IPS-20b (cell line): Measurements from ENCODE around the gene IRF5.

Experiments
- H3K27ac ChIP-seq: one replicate; pipeline ENCODE4 v1.5.1; 2013; ENCODE audit warnings: low read length
- H3K27me3 ChIP-seq: 2 replicates; pipeline ENCODE4 v1.6.1; 2013; ENCODE audit warnings: mild to moderate bottlenecking, low read length, inconsistent platforms; ENCODE audit not compliant: insufficient read depth
- H3K36me3 ChIP-seq: 2 replicates; pipeline ENCODE4 v1.6.1; 2013; ENCODE audit warnings: low read depth, mild to moderate bottlenecking, inconsistent platforms, low read length, moderate library complexity; ENCODE audit not compliant: insufficient read depth
- H3K4me1 ChIP-seq: 2 replicates; pipeline ENCODE4 v1.6.1; 2013; ENCODE audit warnings: mild to moderate bottlenecking, control low read depth, inconsistent platforms, low read length, moderate library complexity; ENCODE audit not compliant: insufficient read depth
- H3K4me3 ChIP-seq: 2 replicates; pipeline ENCODE4 v1.5.1; 2013; ENCODE audit warnings: mild to moderate bottlenecking, low read length, inconsistent platforms
- H3K9ac ChIP-seq: 2 replicates; pipeline ENCODE4 v1.6.1; 2013; ENCODE audit warnings: low read depth, mild to moderate bottlenecking, inconsistent platforms, low read length, moderate library complexity
- H3K9me3 ChIP-seq: 2 replicates; pipeline ENCODE4 v1.6.1; 2013; ENCODE audit warnings: mild to moderate bottlenecking, low read depth, low read length, inconsistent platforms; ENCODE audit not compliant: insufficient read depth

IRF5 gene

DNA sequence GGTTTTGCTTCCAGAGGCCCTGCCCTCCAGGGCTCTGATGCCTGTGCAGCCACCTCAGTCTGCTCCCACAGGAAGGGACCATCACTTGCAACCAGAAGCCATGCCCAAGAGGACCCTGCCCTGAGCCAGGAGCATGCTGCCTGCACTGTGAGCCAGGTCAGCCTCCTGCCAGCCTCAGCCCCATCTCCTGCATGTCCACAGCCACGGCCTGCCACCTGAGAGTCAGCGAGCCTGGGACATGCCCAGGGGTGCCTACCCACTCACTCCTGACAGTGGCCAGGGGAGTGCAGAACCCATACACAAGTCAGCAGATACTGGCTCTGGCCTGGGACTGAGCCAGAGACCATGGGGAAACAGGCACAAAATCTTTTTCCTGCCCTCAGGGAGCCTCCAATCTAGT, 20.6 kb upstream of the IRF5 start:
- Histone ChIP-seq H3K9ac (no peak overlapping the region), H3K9me3 (no peaks in the 10 kb centered on the region), H3K36me3 (no peaks in the 10 kb centered on the region), H3K27ac (no peak overlapping the region), H3K4me3 (no peak overlapping the region), H3K27me3 (peaks cover 4% of the 10 kb centered on the region), H3K4me1 (no peaks in the 10 kb centered on the region)

- Histone ChIP-seq H3K27me3 (peaks cover 4% of the 10 kb centered on the region), H3K36me3 (no peaks in the 10 kb centered on the region), H3K9me3 (no peaks in the 10 kb centered on the region), H3K27ac (no peak overlapping the region), H3K9ac (no peak overlapping the region), H3K4me3 (no peak overlapping the region), H3K4me1 (no peaks in the 10 kb centered on the region)
These were observed 19.6 kb upstream of the IRF5 start for GRCh38 chr7:128918016-128918665.

DNA sequence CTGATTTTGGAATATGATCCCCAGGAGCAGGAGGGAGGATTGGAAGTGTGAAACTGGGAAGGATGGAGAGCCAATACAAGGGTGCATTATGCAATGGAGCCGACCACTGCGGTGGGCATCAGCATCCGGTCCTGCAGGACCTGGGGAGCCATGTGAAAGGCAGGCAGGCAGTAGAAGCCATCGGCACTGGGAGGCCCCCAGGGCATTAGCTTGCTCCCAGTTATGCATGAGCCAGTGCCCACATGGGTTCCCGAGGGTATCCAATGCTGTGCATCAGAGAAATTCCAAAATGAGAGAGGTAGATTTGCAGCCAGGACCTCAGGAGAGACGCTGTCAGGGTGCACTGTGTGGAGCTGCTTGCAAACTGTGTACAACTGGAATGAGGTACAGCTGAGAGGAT, 18.5 kb upstream of the IRF5 start:
- Histone ChIP-seq H3K9ac (no peak overlapping the region), H3K4me1 (no peaks in the 10 kb centered on the region), H3K9me3 (no peaks in the 10 kb centered on the region), H3K4me3 (no peak overlapping the region), H3K27me3 (peaks cover 4% of the 10 kb centered on the region), H3K27ac (no peak overlapping the region), H3K36me3 (no peaks in the 10 kb centered on the region)

GRCh38 chr7:128919881-128920799, 17.6 kb upstream of the IRF5 start:
- Histone ChIP-seq H3K36me3 (no peaks in the 10 kb centered on the region), H3K27ac (no peak overlapping the region), H3K9ac (no peak overlapping the region), H3K9me3 (no peaks in the 10 kb centered on the region), H3K4me1 (no peaks in the 10 kb centered on the region), H3K27me3 (no peaks in the 10 kb centered on the region; the same call in none of the 2 replicates), H3K4me3 (no peak overlapping the region)

DNA sequence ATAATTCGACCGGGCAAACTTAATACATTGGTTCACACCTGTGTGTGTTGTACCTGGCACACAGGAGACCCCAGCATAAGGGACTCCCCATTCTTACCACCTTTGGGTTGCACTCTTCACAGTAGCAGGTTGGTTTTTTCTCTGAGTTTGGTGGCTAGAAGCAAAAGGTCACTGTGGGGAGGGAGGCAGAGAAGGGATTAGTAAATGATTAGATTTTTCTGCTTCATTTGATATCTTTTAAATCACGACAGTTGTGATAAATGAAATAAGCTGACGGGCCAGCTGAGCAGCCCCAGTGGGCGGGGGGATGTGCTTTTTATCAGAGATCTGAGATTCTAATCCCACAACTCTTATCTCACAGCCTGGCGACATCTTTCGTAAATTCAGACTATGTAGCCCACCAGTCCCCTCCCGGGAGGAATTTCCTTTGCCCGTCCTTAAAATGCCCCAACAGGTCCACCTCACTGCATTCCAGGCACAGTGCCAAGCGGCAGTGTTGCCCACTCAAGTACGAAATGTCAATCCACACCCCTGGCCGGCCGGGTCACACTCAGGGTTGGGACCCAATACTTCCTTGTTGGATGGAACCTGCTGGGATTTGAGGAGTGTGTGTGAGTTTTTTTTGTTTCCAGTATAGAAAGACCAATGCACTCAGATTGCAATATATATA, 16.7 kb upstream of the IRF5 start:
- H3K9ac ChIP-seq, result no peak overlapping the region
- H3K27ac ChIP-seq, result no peak overlapping the region
- no peaks in the 10 kb centered on the region for H3K36me3 ChIP-seq
- H3K9me3 ChIP-seq, result no peaks in the 10 kb centered on the region
- no peaks in the 10 kb centered on the region; the same call in none of the 2 replicates for H3K27me3 ChIP-seq
- H3K4me3 ChIP-seq, result no peak overlapping the region
- no peaks in the 10 kb centered on the region for H3K4me1 ChIP-seq

DNA sequence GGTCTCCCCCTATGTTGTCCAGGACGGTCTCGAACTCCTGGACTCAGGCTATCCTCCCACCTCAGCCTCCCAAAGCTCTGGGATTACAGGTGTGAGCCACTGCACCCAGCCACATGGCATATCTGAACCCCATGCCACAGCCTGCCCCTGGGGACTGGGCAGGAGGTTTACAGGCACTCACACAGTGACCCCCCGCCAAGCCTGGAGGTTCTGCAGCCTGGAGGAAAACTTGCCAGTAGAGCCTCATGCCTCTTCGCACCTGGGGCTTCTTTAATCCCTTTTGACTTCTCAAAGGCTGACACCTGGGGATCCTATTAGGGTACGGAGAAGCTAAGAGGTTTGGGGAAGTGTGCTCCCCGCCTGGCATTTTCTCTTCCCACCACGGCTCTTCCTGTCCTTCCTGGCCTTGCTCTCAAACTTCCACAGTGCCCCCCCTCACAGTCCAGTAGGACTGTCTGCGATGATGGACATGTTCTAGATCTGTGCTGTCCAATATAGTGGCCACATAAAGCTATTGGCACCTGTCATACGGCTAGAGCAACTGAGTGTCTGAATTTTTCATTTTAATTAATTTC, 15.8 kb upstream of the IRF5 start:
- no peak overlapping the region for H3K4me3 ChIP-seq
- no peaks in the 10 kb centered on the region for H3K27me3 ChIP-seq
- no peaks in the 10 kb centered on the region for H3K4me1 ChIP-seq
- H3K9me3 ChIP-seq, result no peaks in the 10 kb centered on the region
- H3K36me3 ChIP-seq, result no peaks in the 10 kb centered on the region
- H3K27ac ChIP-seq, result no peak overlapping the region
- no peak overlapping the region for H3K9ac ChIP-seq

DNA sequence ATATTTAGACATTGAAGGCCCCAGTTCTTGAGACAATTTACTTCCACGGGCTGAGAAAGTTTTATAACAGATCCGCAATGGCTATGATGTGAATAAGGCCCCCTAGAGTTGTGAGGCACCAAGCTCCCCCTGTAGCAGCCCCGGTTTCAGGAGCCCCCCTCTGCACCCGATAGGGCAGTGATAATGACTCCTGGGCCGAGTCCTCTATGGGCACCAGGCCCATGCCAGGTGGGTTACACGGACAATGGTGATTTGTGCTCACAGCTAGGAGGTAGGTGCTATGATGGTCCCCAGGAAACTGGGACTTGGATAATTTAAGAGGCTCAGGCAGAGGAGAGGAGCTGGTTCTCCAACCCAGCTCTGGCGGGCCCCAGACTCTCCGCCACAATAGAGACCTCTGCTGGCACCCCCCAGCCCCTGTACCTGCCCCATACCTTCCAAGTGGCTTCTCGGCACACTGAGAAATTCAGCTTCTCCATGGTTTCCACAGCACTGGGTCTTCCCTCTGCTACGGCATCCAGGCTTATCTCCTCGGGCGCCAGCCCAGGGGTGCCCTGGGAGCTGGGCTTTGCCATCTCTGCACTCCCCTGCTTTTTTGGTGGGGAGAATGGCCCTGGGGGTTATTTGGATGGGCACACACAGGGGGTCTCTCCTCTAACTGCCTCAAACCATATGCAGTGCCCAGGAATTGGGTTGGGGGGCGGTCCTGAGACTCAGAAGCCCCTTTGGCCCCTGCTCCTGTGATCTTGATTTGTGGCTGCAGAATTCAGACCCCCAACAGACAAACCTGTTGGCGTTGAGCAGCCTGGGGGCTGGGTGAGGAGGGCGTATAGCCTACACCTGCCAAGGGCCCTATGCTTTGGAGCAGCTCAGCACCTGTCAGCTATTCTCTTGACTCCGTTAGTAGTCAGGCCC, 15.0 kb upstream of the IRF5 start:
- Histone ChIP-seq H3K27ac (no peak overlapping the region), H3K36me3 (no peaks in the 10 kb centered on the region), H3K4me1 (no peaks in the 10 kb centered on the region), H3K27me3 (no peaks in the 10 kb centered on the region), H3K9me3 (no peaks in the 10 kb centered on the region), H3K9ac (no peak overlapping the region), H3K4me3 (no peak overlapping the region)

DNA sequence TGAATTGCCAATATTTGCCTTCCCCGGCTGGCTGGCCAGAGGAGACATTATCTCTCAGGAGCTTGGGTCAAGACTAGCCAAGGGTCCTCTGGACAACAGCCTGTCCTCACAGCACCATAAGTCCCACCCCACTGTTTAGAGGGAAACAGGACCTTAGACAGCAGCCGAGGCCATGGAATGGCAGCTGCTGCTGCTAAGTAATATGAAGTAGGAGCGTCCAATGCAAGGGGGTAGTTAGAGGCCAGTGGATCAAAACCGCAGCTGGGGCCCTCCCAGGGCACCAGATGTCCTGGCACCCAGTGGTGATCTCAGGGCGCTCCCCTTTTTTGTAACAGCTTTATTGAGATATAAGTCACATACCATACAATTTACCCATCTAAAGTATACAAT, 14.3 kb upstream of the IRF5 start:
- no peaks in the 10 kb centered on the region for H3K4me1 ChIP-seq
- no peaks in the 10 kb centered on the region for H3K27me3 ChIP-seq
- H3K9ac ChIP-seq, result no peak overlapping the region
- no peaks in the 10 kb centered on the region for H3K9me3 ChIP-seq
- H3K4me3 ChIP-seq, result no peak overlapping the region
- H3K36me3 ChIP-seq, result no peaks in the 10 kb centered on the region
- no peak overlapping the region for H3K27ac ChIP-seq

- H3K9me3 ChIP-seq, result no peaks in the 10 kb centered on the region
- no peak overlapping the region for H3K27ac ChIP-seq
- no peaks in the 10 kb centered on the region for H3K4me1 ChIP-seq
- no peak overlapping the region for H3K9ac ChIP-seq
- H3K4me3 ChIP-seq, result no peak overlapping the region
- H3K36me3 ChIP-seq, result no peaks in the 10 kb centered on the region
- H3K27me3 ChIP-seq, result no peaks in the 10 kb centered on the region
These were observed 12.8 kb upstream of the IRF5 start for GRCh38 chr7:128924707-128925588.

- Histone ChIP-seq H3K36me3 (no peaks in the 10 kb centered on the region), H3K4me1 (no peaks in the 10 kb centered on the region), H3K27ac (no peak overlapping the region), H3K9me3 (no peaks in the 10 kb centered on the region), H3K9ac (no peak overlapping the region), H3K27me3 (no peaks in the 10 kb centered on the region; the same call in 1 of the 2 replicates), H3K4me3 (no peak overlapping the region)
These were observed 9.4 kb upstream of the IRF5 start for GRCh38 chr7:128928159-128928813.
